Activated CD8-positive, alpha-beta T cell treated with anti-CD3 and anti-CD28 coated beads for 36 hours (primary cell): ENCODE data around the gene SCN9A. TPM values are rescaled to one million over a fixed set of nuclear protein-coding genes. Genes with fewer than 3 reads are reported as not detected.

Source experiments
- ATAC-seq: fragments of 200-7000 bp; cut with Tn5 transposase; one replicate; pipeline ENCODE4 v1.10.0; 2021; ENCODE audit warnings: mild to moderate bottlenecking, moderate library complexity
- CTCF ChIA-PET: fragments of 350-600 bp; sonication (Branson Sonifier 250); formaldehyde crosslinking; loops from one replicate; lab custom pipeline; 2021; ENCODE audit warnings: antibody characterized with exemption; lab: Charles Lee
- POLR2A ChIA-PET: fragments of 350-600 bp; sonication (Branson Sonifier 250); formaldehyde crosslinking; loops from one replicate; lab custom pipeline; 2021; ENCODE audit warnings: antibody characterized with exemption; lab: Charles Lee
- DNase-seq: peaks from one replicate; pipeline ENCODE4 v3.0.0-alpha.2; 2020
- H3K27ac Mint-ChIP-seq: one replicate; pipeline ENCODE4 v1.8.0; 2021; ENCODE audit warnings: mild to moderate bottlenecking, mixed read lengths
- H3K27me3 Mint-ChIP-seq: one replicate; pipeline ENCODE4 v1.8.0; 2021; ENCODE audit warnings: mixed read lengths
- H3K36me3 Mint-ChIP-seq: one replicate; pipeline ENCODE4 v1.8.0; 2021; ENCODE audit warnings: low read depth, mixed read lengths
- H3K4me1 Mint-ChIP-seq: one replicate; pipeline ENCODE4 v1.8.0; 2021; ENCODE audit warnings: low read depth, mixed read lengths
- H3K4me3 Mint-ChIP-seq: one replicate; pipeline ENCODE4 v1.8.0; 2021; ENCODE audit warnings: mild to moderate bottlenecking, moderate library complexity, mixed read lengths
- H3K9me3 Mint-ChIP-seq: one replicate; pipeline ENCODE4 v1.8.0; 2021; ENCODE audit warnings: mixed read lengths
- intact Hi-C: fragments of 100-400 bp; cut with micrococcal nuclease; formaldehyde crosslinking; loops from one replicate; pipeline ENCODE4 v1.10.0; 2022
- total RNA-seq, 2 experiments: library from RNA; stranded (reverse); gene quantifications; one replicate each; pipeline ENCODE4 v1.2.3, GENCODE V29; 2021
- TF ChIP-seq, protein P1 (sequence below): fragments of 200-600 bp; IDR thresholded peaks from one replicate; pipeline ENCODE4 v1.8.0; 2022; ENCODE audit warnings: antibody characterized with exemption, mild to moderate bottlenecking

SCN9A gene
- total RNA-seq, 2 experiments from 2014 or later, result not detected

- TF ChIP-seq, protein P1, sequence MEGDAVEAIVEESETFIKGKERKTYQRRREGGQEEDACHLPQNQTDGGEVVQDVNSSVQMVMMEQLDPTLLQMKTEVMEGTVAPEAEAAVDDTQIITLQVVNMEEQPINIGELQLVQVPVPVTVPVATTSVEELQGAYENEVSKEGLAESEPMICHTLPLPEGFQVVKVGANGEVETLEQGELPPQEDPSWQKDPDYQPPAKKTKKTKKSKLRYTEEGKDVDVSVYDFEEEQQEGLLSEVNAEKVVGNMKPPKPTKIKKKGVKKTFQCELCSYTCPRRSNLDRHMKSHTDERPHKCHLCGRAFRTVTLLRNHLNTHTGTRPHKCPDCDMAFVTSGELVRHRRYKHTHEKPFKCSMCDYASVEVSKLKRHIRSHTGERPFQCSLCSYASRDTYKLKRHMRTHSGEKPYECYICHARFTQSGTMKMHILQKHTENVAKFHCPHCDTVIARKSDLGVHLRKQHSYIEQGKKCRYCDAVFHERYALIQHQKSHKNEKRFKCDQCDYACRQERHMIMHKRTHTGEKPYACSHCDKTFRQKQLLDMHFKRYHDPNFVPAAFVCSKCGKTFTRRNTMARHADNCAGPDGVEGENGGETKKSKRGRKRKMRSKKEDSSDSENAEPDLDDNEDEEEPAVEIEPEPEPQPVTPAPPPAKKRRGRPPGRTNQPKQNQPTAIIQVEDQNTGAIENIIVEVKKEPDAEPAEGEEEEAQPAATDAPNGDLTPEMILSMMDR, result no peak
- intact Hi-C loops, result no loop called here
- no peak overlapping the region for H3K27ac Mint-ChIP-seq
- ATAC-seq (no peak), DNase-seq (no peak)
- H3K4me3 Mint-ChIP-seq, result no peak overlapping the region
- no peaks in the 10 kb centered on the region for H3K9me3 Mint-ChIP-seq
- POLR2A ChIA-PET, result no interaction called here
- CTCF ChIA-PET, result no interaction called here
- H3K36me3 Mint-ChIP-seq, result no peaks in the 10 kb centered on the region
- peaks cover 17% of the 10 kb centered on the region for H3K27me3 Mint-ChIP-seq
- peaks cover 8% of the 10 kb centered on the region for H3K4me1 Mint-ChIP-seq
Observed at GRCh38 chr2:166372046-166372445, 3.7 kb downstream of the SCN9A start.

GRCh38 chr2:166365803-166366420 lies 9.8 kb downstream of the SCN9A start:
- H3K9me3 Mint-ChIP-seq, result no peaks in the 10 kb centered on the region
- ChIA-PET CTCF (no interaction called here), POLR2A (no interaction called here)
- H3K27ac Mint-ChIP-seq, result no peak overlapping the region
- intact Hi-C loops, result no loop called here
- H3K36me3 Mint-ChIP-seq, result no peaks in the 10 kb centered on the region
- no peak overlapping the region for H3K4me3 Mint-ChIP-seq
- H3K4me1 Mint-ChIP-seq, result no peaks in the 10 kb centered on the region
- ATAC-seq (no peak), DNase-seq (no peak)
- no peaks in the 10 kb centered on the region for H3K27me3 Mint-ChIP-seq
- TF ChIP-seq, protein P1, result no peak

DNA sequence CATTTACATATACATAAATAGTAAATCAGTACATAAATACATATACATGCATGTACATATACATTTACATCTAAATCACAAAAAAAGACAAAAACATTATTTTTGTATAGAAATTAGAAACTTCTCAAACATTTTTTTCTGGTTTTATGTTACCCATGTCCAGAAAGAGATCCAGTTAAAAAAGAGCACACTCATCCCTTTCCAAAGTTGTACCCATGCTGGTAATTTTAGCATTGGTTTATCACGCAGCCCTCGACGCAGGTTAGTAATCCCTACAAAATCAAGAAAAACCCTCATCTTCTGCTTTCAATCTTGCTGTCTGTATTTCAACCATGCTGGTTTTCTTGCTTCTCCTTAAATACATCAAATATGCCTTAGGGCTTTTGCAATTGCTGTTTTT lies 10.5 kb downstream of the SCN9A start:
- intact Hi-C loops, result no loop called here
- Mint-ChIP-seq H3K27me3 (no peaks in the 10 kb centered on the region), H3K4me3 (no peak overlapping the region), H3K36me3 (no peaks in the 10 kb centered on the region), H3K27ac (no peak overlapping the region), H3K9me3 (no peaks in the 10 kb centered on the region), H3K4me1 (no peaks in the 10 kb centered on the region)
- CTCF ChIA-PET, result no interaction called here
- ATAC-seq (no peak), DNase-seq (no peak)
- TF ChIP-seq, protein P1, result no peak
- POLR2A ChIA-PET, result no interaction called here

- ChIA-PET POLR2A (no interaction called here), CTCF (no interaction called here)
- H3K9me3 Mint-ChIP-seq, result no peaks in the 10 kb centered on the region
- no peaks in the 10 kb centered on the region for H3K36me3 Mint-ChIP-seq
- no peak for DNase-seq
- TF ChIP-seq, protein P1, result no peak
- no peak for ATAC-seq
- H3K27me3 Mint-ChIP-seq, result no peaks in the 10 kb centered on the region
- no peaks in the 10 kb centered on the region for H3K4me1 Mint-ChIP-seq
- intact Hi-C loops, result no loop called here
- H3K27ac Mint-ChIP-seq, result no peak overlapping the region
- no peak overlapping the region for H3K4me3 Mint-ChIP-seq
Observed at GRCh38 chr2:166364476-166365161, 11.1 kb downstream of the SCN9A start.
